ENCODE results near the gene KCND3.

DNA sequence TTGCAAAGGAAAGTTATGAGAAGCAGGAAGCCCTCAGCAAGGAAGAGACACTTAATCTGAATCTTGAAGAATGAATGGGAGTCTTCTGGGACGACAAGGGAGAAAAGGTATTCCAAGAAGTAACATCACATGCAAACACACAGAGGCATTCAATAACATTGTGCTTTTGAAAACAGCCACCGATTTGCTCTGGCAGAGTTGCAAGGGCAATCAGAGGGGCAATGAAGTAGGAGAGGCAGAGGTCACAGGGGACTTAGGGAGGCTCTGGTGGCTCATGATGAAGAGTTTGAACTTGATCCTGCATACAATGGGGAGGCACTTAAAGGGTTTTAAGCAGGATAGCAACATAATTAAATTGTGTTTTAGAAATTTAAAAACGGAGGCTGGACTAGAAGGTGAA, 126.1 kb downstream of the KCND3 start:
- no peak for TF ChIP-seq CTCF (IDR thresholded peaks at IDR 0.05)
- TF ChIP-seq EZH2phosphoT487 (IDR thresholded peaks at IDR 0.05): no peak

All from neural progenitor cell (in vitro differentiated cells).